Loucy (cell line): ENCODE measurements around the gene BOC.

Experiments
- EZH2phosphoT487 ChIP-seq: fragments of 200-600 bp; IDR thresholded peaks from 2 replicates; pipeline ENCODE4 v1.6.1; 2018; ENCODE audit warnings: antibody characterized with exemption, mild to moderate bottlenecking, moderate library complexity, borderline replicate concordance
- TF ChIP-seq, protein P1 (sequence below): fragments of 200-600 bp; sonication (generic); conservative IDR thresholded peaks from 2 replicates; pipeline ENCODE4 v1.5.1; 2014; ENCODE audit warnings: mild to moderate bottlenecking, antibody characterized with exemption, low read length

DNA sequence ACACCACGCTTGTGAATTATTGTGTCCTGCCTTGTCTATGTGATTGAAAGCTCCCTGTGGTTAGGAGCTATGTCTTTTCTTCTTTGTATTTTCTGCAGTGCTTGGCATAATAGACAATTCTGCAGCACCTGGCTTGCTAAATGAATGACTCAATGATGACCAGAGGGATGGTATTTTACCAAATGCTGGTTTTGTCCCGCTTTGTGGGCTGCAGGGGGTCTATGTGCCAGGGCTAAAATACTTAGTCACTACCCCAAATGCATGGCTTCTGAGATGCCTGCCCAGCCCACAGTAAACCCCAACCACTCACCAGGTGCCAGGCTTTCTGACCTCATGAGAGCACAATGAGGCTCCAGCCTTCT lies 50.9 kb downstream of the BOC start:
- TF ChIP-seq, protein P1, sequence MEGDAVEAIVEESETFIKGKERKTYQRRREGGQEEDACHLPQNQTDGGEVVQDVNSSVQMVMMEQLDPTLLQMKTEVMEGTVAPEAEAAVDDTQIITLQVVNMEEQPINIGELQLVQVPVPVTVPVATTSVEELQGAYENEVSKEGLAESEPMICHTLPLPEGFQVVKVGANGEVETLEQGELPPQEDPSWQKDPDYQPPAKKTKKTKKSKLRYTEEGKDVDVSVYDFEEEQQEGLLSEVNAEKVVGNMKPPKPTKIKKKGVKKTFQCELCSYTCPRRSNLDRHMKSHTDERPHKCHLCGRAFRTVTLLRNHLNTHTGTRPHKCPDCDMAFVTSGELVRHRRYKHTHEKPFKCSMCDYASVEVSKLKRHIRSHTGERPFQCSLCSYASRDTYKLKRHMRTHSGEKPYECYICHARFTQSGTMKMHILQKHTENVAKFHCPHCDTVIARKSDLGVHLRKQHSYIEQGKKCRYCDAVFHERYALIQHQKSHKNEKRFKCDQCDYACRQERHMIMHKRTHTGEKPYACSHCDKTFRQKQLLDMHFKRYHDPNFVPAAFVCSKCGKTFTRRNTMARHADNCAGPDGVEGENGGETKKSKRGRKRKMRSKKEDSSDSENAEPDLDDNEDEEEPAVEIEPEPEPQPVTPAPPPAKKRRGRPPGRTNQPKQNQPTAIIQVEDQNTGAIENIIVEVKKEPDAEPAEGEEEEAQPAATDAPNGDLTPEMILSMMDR: no peak
- no peak for TF ChIP-seq EZH2phosphoT487
